Esophagus muscularis mucosa (tissue), 4 donors: ENCODE data around the gene ESYT3.

ENCODE experiments used
- EP300 ChIP-seq: sonication (generic); formaldehyde crosslinking; IDR thresholded peaks from one replicate; pipeline ENCODE4 v1.6.1; 2017; ENCODE audit warnings: antibody characterized with exemption
- POLR2A ChIP-seq: fragments of 450-650 bp; IDR thresholded peaks from one replicate; pipeline ENCODE4 v1.6.1; 2017; ENCODE audit warnings: antibody characterized with exemption, moderate library complexity, mild to moderate bottlenecking, low read depth
- POLR2AphosphoS5 ChIP-seq, 2 donors: sonication (generic); formaldehyde crosslinking; IDR thresholded peaks; one replicate each; pipeline ENCODE4 v1.6.1; 2017; ENCODE audit warnings: antibody characterized with exemption in 2 of 2
- TF ChIP-seq, protein P1 (sequence below), 3 experiments: fragments of 200-600 bp in 2 of 3; fragments of 450-650 bp in 1 of 3; sonication (generic) in 2 of 3; IDR thresholded peaks; one replicate each; pipeline ENCODE4 v1.5.1; 2017 to 2019; ENCODE audit warnings: antibody characterized with exemption in 3 of 3, mild to moderate bottlenecking in 2 of 3, moderate library complexity in 1 of 3

DNA sequence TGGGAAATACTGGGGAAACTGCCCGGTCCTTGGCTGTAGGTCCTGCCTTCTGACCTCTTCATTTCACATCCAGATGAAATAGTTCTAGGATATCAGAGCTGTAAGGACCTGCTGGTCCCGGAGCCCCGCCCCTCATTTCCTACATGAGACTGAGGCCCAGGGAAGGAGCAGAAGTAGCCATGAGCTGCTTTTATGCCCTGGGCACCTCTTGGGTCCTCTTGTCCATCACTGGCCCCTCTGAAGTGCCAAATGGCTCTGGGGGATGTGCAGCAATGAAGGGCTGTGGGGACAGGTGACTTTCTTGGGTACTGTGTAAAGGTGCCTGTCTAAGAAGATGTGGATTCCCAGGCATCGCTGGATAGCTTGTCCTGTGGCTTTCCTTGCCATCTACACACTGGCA lies 40.3 kb upstream of the ESYT3 start:
- TF ChIP-seq POLR2AphosphoS5 (IDR thresholded peaks at IDR 0.05) (no peak), POLR2A (no peak), EP300 (no peak)
- TF ChIP-seq, protein P1, sequence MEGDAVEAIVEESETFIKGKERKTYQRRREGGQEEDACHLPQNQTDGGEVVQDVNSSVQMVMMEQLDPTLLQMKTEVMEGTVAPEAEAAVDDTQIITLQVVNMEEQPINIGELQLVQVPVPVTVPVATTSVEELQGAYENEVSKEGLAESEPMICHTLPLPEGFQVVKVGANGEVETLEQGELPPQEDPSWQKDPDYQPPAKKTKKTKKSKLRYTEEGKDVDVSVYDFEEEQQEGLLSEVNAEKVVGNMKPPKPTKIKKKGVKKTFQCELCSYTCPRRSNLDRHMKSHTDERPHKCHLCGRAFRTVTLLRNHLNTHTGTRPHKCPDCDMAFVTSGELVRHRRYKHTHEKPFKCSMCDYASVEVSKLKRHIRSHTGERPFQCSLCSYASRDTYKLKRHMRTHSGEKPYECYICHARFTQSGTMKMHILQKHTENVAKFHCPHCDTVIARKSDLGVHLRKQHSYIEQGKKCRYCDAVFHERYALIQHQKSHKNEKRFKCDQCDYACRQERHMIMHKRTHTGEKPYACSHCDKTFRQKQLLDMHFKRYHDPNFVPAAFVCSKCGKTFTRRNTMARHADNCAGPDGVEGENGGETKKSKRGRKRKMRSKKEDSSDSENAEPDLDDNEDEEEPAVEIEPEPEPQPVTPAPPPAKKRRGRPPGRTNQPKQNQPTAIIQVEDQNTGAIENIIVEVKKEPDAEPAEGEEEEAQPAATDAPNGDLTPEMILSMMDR (IDR thresholded peaks at IDR 0.05): no peak
